Measurements from ENCODE around the gene SERPINA4.

- TF ChIP-seq PATZ1 (tag by site-specific recombination; IDR thresholded peaks at IDR 0.05) (no peak), ZFP3 (tag by site-specific recombination; IDR thresholded peaks at IDR 0.05; ENCODE audit: low read depth) (no peak), ZFHX2 (tag by site-specific recombination; conservative IDR thresholded peaks at IDR 0.05) (no peak), CTCF (tag by site-specific recombination; IDR thresholded peaks at IDR 0.05) (no peak), MYNN (tag by site-specific recombination; IDR thresholded peaks at IDR 0.05; ENCODE audit: borderline replicate concordance) (no peak), ZNF629 (tag by site-specific recombination; IDR thresholded peaks at IDR 0.05) (no peak), ZNF76 (tag by site-specific recombination; IDR thresholded peaks at IDR 0.05; ENCODE audit: borderline replicate concordance, low read depth) (no peak), GLI2 (tag by site-specific recombination; IDR thresholded peaks at IDR 0.05; ENCODE audit: borderline replicate concordance, low read depth) (no peak)
These were observed 33.2 kb downstream of the SERPINA4 start for GRCh38 chr14:94594441-94594840.

Data from HEK293 (cell line).